HG03457 (cell line): ENCODE results near the gene ASCC2.
"Not testable (repeated sequence)": the region's sequence is repeated elsewhere in the genome, so short reads cannot be mapped to it uniquely, and the experiment has no call there.

Experiments used
- ATAC-seq: cut with Tn5 transposase; IDR thresholded peaks from one replicate; pipeline ENCODE4 v1.9.1; 2021; ENCODE audit warnings: moderate number of reproducible peaks; ENCODE audit not compliant: unreplicated experiment

The ASCC2 gene

DNA sequence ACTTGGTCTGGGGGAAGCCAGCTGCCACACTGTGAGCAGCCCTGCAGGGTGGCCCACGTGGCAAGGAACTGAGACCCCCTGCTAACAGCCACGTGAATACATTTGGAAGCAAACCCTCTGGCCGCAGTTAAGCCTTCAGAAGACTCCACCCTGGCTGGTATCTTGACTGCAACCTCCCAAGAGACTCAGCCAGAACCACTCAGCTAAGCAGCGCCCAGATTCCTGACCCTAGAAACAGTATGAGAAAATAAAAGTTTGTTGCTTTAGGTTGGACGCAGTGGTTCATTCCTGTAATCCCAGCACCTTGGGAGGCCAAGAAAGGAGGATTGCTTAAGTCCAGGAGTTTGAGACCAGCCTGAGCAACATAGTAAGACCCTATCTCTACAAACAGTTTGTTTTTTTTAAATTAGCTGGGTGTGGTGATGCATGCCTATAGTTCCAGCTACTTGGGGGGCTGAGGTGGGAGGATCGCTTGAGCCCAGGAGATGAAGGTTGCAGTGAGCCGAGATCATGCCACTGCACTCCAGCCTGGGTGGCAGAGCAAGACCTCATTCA is 79.9 kb downstream of the ASCC2 start:
- ATAC-seq = no peak

DNA sequence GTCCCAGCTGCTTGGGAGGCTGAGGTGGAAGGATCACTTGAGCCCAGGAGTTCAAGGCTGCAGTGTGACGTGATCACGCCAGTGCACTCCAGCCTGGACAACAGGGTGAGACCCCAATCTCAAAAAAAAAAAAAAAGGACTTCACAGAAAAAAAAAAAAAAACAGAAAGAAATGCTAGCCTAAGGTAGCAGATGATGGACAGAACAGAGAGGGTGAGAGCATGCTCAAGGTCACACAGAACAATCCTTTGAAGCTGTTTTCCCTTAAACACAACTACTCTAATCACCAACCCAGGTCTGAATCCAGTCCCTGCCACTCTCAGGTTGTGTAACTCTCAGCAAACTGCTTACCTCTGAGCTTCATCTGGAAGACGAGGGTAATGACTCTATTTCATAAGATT is 81.0 kb downstream of the ASCC2 start:
- ATAC-seq = no peak

DNA sequence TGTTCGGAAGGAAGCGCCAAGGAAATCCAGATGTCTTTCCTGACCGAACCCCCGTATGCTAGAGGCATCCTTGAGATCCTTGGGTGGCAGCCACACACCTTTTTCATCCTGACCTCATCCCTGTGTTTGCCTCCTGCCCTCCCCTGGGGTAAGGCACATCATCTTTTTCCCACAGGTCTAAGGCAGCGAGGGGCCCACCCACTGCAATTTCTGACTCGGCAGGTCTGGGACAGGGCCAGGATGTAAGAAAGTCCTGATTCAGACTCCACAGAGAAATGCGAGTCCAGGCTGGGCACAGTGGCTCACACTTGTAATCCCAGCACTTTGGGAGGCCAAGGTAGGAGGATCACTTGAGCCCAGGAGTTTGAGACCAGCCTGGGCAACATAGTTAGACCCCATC is 81.7 kb downstream of the ASCC2 start:
- no peak for ATAC-seq

DNA sequence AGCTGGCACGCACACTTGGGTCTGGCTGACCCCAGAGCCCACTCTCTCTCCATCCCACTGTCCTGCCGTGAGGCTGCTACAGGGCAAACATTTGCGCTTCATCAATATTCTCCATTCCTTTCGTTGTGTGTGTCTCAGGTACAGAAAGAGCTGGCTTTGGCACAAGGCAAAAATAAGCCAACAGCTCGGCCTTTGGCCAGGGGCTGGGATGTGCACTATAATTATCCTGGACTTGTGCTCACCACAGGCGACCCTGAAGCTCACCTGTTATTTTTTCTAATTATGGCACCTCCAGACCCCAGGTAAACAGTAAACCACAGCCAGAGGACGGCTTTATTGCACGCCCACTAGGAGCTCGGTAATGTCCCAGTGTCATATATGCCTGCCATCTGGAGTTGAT is 82.2 kb downstream of the ASCC2 start:
- no peak for ATAC-seq

DNA sequence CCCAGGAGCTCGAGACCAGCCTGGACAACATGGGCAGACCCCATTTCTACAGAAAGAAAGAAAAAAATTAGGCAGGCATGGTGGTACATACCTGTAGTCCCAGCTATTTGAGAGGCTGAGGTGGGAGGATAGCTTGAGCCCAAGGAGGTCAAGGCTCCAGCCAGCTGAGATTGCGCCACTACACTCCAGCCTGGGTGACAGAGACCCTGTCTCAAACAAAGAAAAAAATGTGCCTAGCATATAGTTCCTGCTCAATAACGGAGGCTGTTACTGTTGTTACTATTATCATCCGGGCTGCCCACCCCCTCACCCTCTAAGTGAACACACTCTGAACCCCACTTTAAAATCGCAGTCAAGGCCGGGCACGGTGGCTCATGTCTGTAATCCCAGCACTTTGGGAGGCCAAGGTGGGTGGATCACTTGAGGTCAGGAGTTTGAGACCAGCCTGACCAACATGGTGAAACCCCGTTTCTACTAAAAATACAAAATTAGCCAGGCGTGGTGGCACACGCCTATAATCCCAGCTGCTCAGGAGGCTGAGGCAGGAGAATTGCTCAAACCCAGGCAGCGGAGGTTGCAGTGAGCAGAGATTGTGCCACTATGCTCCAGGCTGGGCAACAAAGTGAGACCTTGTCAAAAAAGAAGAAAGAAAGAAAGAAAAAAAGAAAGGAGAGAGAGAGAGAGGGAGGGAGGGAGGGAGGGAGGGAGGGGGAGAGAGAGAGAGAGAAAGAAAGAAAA is 83.2 kb downstream of the ASCC2 start:
- ATAC-seq = not testable (repeated sequence)

DNA sequence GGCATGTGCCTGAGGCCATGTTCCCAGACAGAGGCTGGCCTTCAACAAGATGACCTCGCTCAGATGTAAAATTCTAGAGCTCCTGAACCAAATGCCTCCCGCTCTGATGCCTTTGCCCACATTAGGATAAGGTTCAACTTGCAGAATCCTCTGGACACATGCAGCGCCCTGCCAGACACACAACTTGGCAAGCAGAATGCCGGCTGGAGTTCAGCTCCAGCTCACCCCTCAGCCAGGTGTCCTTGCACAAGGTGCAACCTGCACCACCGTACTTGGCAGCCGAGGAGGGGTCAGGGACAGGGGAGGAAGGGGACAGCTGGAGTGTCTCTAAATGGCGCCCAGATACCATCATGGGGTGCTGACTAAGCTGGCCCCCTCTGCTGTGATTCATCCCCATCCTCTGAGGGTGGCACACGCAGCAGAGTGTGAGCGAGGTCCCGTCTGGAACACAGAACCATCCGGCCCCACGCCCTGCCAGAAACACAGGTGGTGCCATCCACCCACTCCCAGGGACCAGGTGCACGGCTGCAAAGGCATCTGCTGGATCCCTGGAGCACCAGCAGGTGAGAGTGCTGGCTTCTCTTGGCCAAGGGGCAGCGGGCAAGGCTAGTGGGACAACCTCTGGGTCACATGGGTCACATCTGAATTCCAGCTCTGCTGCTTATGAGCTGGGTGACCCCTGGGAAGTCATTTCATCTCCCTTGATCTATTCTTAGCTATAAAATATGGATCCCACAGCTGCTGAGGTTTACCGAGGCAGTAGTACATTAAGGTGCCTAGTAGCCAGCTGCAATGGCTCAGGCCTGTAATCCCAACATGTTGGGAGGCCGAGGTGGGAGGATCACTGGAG is 84.0 kb downstream of the ASCC2 start:
- no peak for ATAC-seq

DNA sequence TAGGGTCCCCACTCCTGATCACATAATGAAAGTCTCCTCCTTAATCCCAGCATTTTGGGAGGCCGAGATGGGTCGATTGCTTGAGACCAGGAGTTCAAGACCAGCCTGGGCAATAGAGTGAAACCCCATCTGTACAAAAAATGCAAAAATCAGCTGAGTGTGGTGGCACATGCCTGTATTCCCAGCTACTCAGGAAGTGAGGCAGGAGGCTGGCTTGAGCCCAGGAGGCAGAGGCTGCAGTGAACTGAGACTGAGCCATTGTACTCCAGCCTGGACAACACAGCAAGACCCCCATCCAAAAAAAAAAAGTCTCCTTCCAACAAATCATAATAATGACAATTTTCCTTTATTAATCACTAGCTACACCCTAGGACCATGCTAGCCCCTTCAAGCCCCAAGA is 86.4 kb downstream of the ASCC2 start:
- no peak for ATAC-seq

DNA sequence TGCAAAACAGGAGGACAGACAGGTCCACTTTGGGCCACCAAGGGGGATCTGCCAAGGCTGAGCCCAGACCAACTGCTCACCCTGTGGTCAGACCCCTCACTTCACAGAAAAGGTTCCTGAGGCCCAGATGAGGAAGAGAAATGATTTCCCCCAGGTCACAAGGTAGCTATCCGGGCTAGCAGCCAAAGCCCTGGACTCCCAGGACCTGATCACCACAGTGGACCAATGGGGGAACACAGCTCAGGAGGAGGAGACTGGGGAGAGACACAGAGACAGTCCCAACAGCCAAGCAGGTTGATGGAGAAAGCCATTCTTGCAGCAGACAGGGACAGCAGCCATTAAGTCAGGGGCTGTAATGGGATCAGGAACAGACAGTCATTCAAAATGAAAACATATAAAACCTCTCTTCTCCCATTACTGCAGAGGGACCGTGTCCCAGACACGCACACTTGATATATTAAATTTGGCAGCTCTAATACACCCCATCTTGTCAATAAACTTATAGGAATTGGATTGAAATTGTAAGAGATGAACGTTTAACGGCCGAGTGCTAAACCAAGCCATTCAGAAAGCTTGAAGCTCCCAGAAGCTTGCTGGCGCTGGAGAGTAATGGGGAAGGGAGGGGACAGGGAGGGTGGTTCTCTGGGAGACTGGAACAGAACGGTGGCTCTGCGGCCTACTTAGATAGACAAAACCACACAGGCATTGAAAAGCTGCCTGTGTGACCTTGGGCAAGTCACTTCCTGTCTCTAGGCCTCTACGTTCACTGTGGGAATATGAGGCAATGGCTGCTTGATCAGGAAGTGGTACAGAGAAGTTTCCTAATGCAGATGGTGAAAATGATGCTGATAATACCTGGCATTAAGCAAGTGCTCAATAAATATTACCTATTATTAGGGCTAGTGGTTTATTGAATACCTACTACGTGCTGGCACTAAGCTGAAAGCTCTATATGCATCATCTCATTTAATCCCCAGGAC is 87.2 kb downstream of the ASCC2 start:
- no peak for ATAC-seq

DNA sequence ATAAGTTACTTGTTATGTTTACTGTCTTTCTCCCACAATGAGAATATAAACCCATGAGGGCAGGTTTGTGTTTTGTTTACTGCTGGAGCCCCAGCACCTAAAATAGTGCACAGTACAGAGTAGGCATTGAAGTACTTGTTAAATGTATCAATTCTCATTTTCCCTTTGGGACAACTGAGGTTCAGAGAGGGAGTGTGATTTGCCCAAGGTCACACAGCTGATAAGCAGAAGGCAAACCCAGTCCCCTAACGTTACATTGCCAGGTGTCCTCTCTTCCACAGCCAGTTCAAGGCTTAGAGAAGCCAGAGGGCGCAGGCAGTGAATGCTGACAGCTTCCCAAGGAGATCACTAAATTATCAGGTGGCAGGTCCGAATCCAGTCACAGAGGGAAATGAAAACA is 88.0 kb downstream of the ASCC2 start:
- ATAC-seq = no peak

DNA sequence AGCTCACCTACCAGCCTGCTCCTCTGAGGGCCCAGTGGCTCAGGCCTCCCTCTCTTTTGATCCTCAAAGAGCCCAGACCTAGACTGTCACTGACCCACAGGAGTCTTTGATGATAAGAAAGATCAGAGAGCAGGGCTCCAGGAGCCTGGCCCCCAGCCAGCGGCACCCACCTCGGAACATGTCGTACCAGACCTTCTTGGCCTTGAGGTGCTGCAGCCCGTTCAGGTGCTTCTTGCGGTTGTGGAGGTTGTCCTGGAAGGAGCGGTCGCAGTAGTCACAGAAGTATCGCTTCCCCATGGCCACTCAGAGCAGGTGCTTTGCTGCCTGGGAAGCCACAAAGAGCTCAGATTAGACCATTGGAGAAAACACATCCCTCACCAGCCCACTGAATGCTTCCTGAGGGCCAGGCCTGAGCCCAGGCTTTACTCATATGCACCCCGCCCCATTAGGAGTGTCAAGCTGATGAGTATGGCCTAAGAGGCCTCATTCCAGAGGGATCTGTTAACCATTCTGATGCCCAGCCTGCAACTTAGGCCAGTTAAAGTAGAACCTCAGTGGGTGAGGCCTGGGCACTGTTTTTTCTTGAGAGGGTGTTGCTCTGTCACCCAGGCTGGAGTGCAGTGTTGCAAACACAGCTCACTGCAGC is 89.7 kb downstream of the ASCC2 start:
- no peak for ATAC-seq

DNA sequence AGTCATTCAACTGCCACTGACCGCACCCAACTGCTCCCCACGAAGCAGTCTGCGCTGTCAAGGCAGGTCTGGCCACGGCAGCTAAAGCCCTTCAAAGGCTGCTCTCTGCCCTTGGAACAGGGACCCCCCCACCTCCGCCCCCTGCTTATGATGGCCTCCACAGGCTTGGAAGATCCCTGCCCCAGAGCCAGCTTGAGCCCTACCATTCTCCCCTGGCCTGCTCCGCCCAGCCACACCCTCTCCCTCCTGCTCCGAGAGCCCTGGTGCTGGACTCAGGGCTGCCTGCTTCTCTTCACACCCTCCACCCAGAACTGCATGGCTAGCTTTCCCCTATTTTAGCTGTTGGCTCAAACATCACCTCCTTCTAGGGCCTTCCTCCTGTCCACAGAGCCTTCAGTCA is 90.2 kb downstream of the ASCC2 start:
- ATAC-seq = no peak

DNA sequence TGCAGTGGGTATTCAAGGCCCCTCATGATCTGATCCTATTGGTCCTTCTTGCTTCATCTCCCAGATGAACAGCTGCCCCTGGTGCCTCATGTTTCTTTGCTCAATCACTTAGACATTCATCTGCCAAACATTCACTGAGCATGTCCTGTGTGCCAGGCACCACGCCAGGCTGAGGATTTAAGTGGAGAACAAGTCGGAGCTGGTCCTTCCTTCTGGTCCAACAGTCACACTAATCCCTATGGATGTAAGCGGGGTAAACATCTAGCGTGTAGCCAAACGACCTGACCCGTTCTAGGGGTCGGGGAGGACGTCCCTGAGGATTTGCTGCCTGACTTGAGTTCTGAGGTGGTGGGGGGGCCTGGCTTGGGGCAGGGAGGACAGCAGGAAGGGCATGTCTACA is 93.2 kb downstream of the ASCC2 start:
- ATAC-seq = no peak

DNA sequence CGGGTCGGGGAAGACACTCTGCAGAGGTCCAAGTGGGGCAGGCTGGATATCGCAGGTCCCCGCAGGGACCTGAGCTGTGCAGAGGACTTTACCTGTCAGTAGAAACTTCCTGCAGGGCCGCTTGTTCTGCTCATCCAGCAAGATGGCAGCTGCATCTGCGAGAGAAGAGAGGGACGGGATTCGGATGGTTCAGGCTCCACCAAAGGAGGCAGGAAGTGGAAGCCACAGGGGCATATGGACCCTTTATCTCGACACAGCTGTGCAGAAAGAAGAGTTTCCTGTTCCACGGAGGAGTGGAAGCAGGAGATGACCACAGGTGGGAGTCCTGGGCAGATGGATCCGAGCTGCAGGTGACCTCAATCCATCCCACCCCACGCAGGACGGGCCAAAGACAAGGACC is 95.7 kb downstream of the ASCC2 start:
- no peak for ATAC-seq

DNA sequence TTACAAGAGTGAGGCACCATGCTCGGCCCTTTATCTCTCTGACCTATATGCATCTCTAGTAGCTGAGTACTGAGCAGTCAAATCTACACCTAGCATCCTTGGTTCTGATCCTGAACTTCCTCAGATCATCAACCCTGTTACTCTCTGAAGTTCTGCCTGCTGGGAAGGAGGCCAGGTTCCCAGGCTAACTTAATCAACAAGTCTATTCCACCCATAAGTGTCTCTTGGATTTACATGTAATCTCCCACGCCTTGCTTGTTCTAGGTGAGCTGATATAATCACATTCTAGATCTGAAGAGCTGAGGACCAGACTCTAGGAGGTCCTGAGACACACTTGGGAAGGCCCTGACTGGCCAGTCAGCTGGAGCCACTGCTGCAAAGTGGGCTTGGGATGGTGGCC is 96.1 kb downstream of the ASCC2 start:
- ATAC-seq = no peak

DNA sequence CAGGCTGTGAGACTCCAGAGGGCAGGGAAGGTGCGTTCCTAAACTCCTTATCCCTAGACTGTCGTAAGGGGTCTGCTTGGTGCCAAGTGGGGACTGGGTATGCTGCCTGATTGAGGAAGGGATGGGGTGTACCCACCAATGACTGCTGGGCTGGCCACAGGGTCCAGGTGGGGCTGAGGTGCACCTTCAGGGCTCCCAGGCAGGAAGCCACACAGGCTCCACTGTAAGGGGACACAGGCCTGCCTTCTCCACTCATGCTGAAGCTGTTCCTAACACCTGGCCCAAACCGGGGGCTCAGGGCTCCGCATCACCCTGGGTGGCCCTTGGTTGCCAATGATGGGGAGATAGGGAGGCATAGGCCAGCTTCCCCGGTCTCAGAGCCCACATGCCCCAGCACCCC is 97.9 kb downstream of the ASCC2 start:
- no peak for ATAC-seq

DNA sequence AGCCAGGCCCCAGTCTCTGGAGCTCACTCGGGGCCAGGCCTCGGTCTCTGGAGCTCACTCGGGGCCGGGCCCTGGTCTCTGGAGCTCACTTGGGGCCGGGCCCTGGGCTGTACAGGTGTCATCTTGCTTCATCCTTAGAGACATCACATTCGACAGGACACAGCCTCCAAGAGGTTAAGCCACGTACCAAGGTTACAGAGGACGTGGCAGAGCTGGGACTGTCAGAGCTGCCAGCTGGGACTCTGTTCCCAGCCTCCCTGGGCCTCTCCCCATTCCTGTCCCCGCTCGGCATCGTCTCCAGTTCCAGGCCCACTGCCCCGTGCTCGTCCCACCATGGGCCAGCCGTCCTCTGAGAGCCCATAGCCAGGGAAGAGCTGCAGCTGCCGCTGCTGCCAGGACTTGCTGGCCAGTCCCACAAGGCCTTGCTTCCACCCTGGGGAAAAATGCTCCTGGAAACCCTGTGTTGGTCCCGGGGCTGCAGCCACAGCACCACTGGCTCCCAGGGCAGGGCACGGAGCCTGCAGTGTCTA is 98.7 kb downstream of the ASCC2 start:
- no peak for ATAC-seq
